GM12873 (cell line): ENCODE measurements around the gene DLG2.

Source experiments
- CTCF ChIP-seq: IDR thresholded peaks from 2 replicates; pipeline ENCODE4 v1.5.1; 2012; ENCODE audit warnings: low read depth, mild to moderate bottlenecking, moderate library complexity, low read length, control low read depth; ENCODE audit not compliant: insufficient read depth; ENCODE audit errors: missing control alignments

DLG2 gene

DNA sequence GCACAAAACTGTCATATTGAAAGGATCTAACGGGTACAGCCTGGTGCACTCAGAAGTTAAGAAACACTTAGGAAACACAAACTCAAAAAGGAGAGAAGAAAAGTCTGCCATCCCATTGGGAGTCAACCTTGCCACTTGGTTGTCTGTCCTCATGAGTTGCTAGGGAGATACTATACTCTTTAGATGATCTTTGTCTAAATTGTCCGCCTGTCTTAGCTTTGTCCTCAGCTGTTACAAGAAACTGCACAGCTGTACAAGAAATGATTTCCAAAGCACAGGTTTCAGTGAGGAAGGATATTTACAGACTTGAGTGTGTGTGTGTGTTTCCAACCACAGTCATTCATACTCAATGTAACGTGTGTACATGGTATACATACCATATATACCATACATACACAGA, 2171.8 kb downstream of the DLG2 start:
- TF ChIP-seq CTCF: no peak

GRCh38 chr11:83454674-83455073, 2172.5 kb downstream of the DLG2 start:
- TF ChIP-seq CTCF: no peak

DNA sequence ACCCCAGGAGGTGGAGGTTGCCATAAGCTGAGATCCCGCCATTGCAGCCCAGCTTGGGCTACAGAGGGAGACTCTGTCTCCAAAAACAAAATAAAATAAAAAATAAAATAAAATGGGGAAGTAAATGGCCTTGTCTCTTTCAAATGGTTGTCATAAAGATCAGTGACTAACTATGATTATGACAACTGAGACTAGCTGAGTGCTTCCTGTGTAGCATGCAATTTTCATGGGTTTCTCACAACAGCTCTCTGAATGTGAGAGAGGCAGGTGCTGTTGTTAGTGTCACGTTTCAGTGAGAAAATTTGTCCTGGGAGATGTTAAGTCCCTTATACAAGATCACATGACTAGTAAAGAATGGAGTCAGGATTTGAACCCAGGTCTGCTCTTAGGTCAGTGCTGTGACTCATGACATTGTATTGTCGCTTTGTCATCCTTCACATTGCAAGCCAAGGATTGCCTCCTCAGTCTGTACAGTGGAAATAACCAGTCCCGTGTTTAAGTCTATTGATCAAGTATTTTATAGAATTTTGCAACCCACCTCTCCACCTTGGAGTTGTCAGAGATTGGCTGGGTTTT, 2177.7 kb downstream of the DLG2 start:
- no peak for TF ChIP-seq CTCF

GRCh38 chr11:83448686-83449085, 2178.5 kb downstream of the DLG2 start:
- TF ChIP-seq CTCF: no peak

- TF ChIP-seq CTCF: no peak
Measured at GRCh38 chr11:83441601-83442000, 2185.5 kb downstream of the DLG2 start.

DNA sequence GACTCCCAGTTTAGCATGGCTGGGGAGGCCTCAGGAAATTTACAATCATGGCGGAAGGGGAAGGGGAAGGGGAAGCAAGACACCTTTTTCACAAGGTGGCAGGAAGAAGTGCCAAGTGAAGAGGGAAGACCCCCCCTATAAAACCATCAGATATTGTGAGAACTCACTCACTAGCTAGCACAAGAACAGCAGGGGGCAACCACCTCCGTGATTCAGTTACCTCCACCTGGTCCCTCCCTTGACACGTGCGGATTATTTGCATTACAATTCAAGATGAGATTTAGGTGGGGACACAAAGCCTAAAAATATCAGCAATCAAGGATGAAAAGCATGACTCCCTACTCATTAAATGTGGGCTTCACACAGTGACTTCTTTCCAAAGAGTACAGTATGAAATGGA, 2186.0 kb downstream of the DLG2 start:
- TF ChIP-seq CTCF: no peak

- no peak for TF ChIP-seq CTCF
Measured at GRCh38 chr11:83438438-83438837, 2188.7 kb downstream of the DLG2 start.
